ENCODE data around the gene AGA. TPM values are rescaled to one million over a fixed set of nuclear protein-coding genes. Genes with fewer than 3 reads are reported as not detected.

AGA gene
- total and polyA plus RNA-seq, 4 donors: 10.1 to 29.3 (median 19.2) TPM

DNA sequence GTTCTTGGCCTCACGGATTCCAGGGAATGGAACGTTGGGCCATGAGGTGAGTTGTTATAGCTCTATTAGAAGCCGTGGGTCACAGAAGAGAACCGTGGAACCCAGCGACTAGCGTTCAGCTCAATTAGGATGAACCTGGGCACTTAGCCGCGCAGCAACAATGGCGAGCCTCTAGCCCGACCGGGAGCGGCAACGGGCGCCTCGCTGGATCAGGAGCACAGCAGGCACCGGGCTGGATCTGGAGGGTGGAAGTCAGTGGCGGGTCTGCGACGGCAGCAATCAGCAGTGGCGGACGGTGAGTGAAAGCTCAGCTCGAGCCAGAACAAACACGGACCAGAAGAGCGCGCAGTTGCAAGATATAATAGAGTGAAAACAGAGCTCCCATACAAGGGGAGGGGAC lies 34.2 kb downstream of the AGA start:
- no peak for DNase-seq

DNA sequence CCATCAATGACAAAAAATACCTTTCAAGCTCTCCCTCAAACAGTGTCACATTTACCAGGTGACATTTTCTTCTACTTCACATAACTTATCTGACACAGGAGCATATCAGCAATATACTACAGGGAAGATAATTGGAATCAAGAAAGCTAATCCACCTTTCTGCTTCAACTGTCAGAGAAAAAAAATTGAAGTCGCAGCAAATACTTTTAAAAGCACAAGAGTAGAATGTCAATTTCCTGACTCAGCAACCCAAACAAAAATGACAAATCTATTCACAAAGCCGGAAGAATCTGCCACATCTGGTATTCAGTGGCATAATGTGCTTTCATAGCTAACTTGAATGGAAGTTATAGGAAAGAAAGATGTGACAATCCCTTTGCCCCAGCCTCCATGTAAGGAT lies 36.7 kb downstream of the AGA start:
- Histone ChIP-seq H3K4me1 (ENCODE audit: control insufficient read depth in 1 of 2, insufficient read depth in 2 of 2, low read length in 2 of 2) (no peaks in the 10 kb centered on the region), H3K9me3 (ENCODE audit: control insufficient read depth, low read length) (no peaks in the 10 kb centered on the region), H3K4me3 (ENCODE audit: low read length in 2 of 2) (no peak overlapping the region), H3K27me3 (ENCODE audit: control insufficient read depth in 1 of 2, insufficient read depth in 2 of 2, low read length in 1 of 2) (no peaks in the 10 kb centered on the region), H3K36me3 (ENCODE audit: control insufficient read depth in 1 of 2, insufficient read depth in 2 of 2, low read length in 1 of 2) (no peaks in the 10 kb centered on the region), H3K27ac (ENCODE audit: low read depth in 1 of 2, low read length in 2 of 2) (no peak overlapping the region)
- no peak for ATAC-seq (ENCODE audit: low FRiP score)
- no peak for DNase-seq
- intact Hi-C loops (cut with DNase I): no loop called here
- WGBS, 2 donors: 43 to 63% methylated on average over 2 of the region's 2 CpGs

More for the DNA sequence above, 34.2 kb downstream of the AGA start:
- WGBS, 2 donors: 92 to 95% methylated on average over 25 of the region's 25 CpGs
- intact Hi-C loops (cut with DNase I): no loop called here
- H3K36me3 ChIP-seq (ENCODE audit: control insufficient read depth in 1 of 2, insufficient read depth in 2 of 2, low read length in 1 of 2): no peaks in the 10 kb centered on the region
- H3K27ac ChIP-seq (ENCODE audit: low read depth in 1 of 2, low read length in 2 of 2): no peak overlapping the region
- no peaks in the 10 kb centered on the region for H3K4me1 ChIP-seq (ENCODE audit: control insufficient read depth in 1 of 2, insufficient read depth in 2 of 2, low read length in 2 of 2)
- no peak overlapping the region for H3K4me3 ChIP-seq (ENCODE audit: low read length in 2 of 2)
- H3K27me3 ChIP-seq (ENCODE audit: control insufficient read depth in 1 of 2, insufficient read depth in 2 of 2, low read length in 1 of 2): no peaks in the 10 kb centered on the region
- no peak for ATAC-seq (ENCODE audit: low FRiP score)
- no peaks in the 10 kb centered on the region for H3K9me3 ChIP-seq (ENCODE audit: control insufficient read depth, low read length)

GRCh38 chr4:177404986-177405385 lies 37.3 kb downstream of the AGA start:
- Histone ChIP-seq H3K36me3 (ENCODE audit: control insufficient read depth in 1 of 2, insufficient read depth in 2 of 2, low read length in 1 of 2) (no peaks in the 10 kb centered on the region), H3K4me3 (ENCODE audit: low read length in 2 of 2) (no peak overlapping the region), H3K9me3 (ENCODE audit: control insufficient read depth, low read length) (no peaks in the 10 kb centered on the region), H3K27me3 (ENCODE audit: control insufficient read depth in 1 of 2, insufficient read depth in 2 of 2, low read length in 1 of 2) (no peaks in the 10 kb centered on the region), H3K27ac (ENCODE audit: low read depth in 1 of 2, low read length in 2 of 2) (no peak overlapping the region), H3K4me1 (ENCODE audit: control insufficient read depth in 1 of 2, insufficient read depth in 2 of 2, low read length in 2 of 2) (no peaks in the 10 kb centered on the region)
- ATAC-seq (ENCODE audit: low FRiP score): no peak
- 83 to 86% methylated on average over 4 of the region's 4 CpGs for WGBS, 2 donors
- intact Hi-C loops (cut with DNase I): no loop called here
- no peak for DNase-seq

DNA sequence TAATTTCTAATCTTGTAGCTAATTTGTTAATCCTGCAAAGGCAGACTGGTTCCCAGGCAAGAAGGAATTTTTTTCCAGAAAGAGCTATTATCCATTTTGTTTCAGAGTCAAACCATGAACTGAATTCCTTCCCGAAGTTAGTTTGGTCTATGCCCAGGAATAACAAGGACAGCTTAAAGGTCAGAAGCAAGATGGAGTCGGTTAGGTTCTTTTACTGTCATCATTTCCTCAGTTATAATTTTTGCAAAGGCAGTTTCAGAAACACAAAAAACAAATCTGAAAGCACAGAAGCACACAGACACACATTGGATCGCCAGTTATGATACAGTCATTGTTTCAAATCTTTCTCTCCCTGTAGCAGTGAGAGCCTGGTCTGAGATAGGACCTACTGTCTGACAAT lies 37.9 kb downstream of the AGA start:
- Histone ChIP-seq H3K36me3 (ENCODE audit: control insufficient read depth in 1 of 2, insufficient read depth in 2 of 2, low read length in 1 of 2) (no peaks in the 10 kb centered on the region), H3K27ac (ENCODE audit: low read depth in 1 of 2, low read length in 2 of 2) (no peak overlapping the region), H3K4me1 (ENCODE audit: control insufficient read depth in 1 of 2, insufficient read depth in 2 of 2, low read length in 2 of 2) (no peaks in the 10 kb centered on the region), H3K4me3 (ENCODE audit: low read length in 2 of 2) (no peak overlapping the region), H3K9me3 (ENCODE audit: control insufficient read depth, low read length) (no peaks in the 10 kb centered on the region), H3K27me3 (ENCODE audit: control insufficient read depth in 1 of 2, insufficient read depth in 2 of 2, low read length in 1 of 2) (no peaks in the 10 kb centered on the region)
- no peak for DNase-seq
- 27 to 35% methylated on average over 3 of the region's 3 CpGs for WGBS, 2 donors
- intact Hi-C loops (cut with DNase I): no loop called here
- ATAC-seq (ENCODE audit: low FRiP score): no peak

DNA sequence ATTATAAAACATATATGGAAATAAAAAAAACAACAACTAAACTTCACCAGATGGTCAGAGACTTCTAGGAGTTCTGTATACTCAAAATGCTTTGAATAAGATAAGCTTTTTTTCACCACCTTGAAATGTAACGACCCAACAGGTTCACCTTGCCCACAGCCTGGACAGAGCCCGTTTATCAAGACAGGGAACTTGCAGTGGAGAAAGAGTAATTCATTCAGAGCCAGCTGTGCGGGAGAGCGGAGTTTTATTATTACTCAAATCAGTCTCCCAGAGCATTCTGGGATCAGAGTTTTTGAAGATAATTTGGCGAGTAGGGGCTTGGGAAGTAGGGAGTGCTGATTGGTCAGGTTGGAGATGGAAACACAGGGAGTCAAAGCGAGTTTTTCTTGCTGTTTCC lies 38.5 kb downstream of the AGA start:
- H3K4me3 ChIP-seq (ENCODE audit: low read length in 2 of 2): no peak overlapping the region
- H3K9me3 ChIP-seq (ENCODE audit: control insufficient read depth, low read length): no peaks in the 10 kb centered on the region
- intact Hi-C loops (cut with DNase I): no loop called here
- WGBS, 2 donors: 66 to 68% methylated on average over 6 of the region's 6 CpGs
- H3K27ac ChIP-seq (ENCODE audit: low read depth in 1 of 2, low read length in 2 of 2): no peak overlapping the region
- no peaks in the 10 kb centered on the region for H3K36me3 ChIP-seq (ENCODE audit: control insufficient read depth in 1 of 2, insufficient read depth in 2 of 2, low read length in 1 of 2)
- ATAC-seq (ENCODE audit: low FRiP score) (no peak), DNase-seq (no peak)
- H3K4me1 ChIP-seq (ENCODE audit: control insufficient read depth in 1 of 2, insufficient read depth in 2 of 2, low read length in 2 of 2): no peaks in the 10 kb centered on the region
- H3K27me3 ChIP-seq (ENCODE audit: control insufficient read depth in 1 of 2, insufficient read depth in 2 of 2, low read length in 1 of 2): no peaks in the 10 kb centered on the region

GRCh38 chr4:177401658-177402273 lies 40.5 kb downstream of the AGA start:
- Histone ChIP-seq H3K4me1 (ENCODE audit: control insufficient read depth in 1 of 2, insufficient read depth in 2 of 2, low read length in 2 of 2) (no peaks in the 10 kb centered on the region), H3K27me3 (ENCODE audit: control insufficient read depth in 1 of 2, insufficient read depth in 2 of 2, low read length in 1 of 2) (no peaks in the 10 kb centered on the region), H3K36me3 (ENCODE audit: control insufficient read depth in 1 of 2, insufficient read depth in 2 of 2, low read length in 1 of 2) (no peaks in the 10 kb centered on the region), H3K4me3 (ENCODE audit: low read length in 2 of 2) (no peak overlapping the region), H3K9me3 (ENCODE audit: control insufficient read depth, low read length) (no peaks in the 10 kb centered on the region), H3K27ac (ENCODE audit: low read depth in 1 of 2, low read length in 2 of 2) (no peak overlapping the region)
- ATAC-seq (ENCODE audit: low FRiP score) (no peak), DNase-seq (no peak)
- intact Hi-C loops (cut with DNase I): no loop called here
- 87 to 88% methylated on average over 5 of the region's 5 CpGs for WGBS, 2 donors

- H3K4me3 ChIP-seq (ENCODE audit: low read length in 2 of 2): no peak overlapping the region
- H3K27ac ChIP-seq (ENCODE audit: low read depth in 1 of 2, low read length in 2 of 2): no peak overlapping the region
- H3K9me3 ChIP-seq (ENCODE audit: control insufficient read depth, low read length): no peaks in the 10 kb centered on the region
- intact Hi-C loops (cut with DNase I): no loop called here
- DNase-seq (no peak), ATAC-seq (ENCODE audit: low FRiP score) (no peak)
- no peaks in the 10 kb centered on the region for H3K4me1 ChIP-seq (ENCODE audit: control insufficient read depth in 1 of 2, insufficient read depth in 2 of 2, low read length in 2 of 2)
- H3K27me3 ChIP-seq (ENCODE audit: control insufficient read depth in 1 of 2, insufficient read depth in 2 of 2, low read length in 1 of 2): no peaks in the 10 kb centered on the region
- no peaks in the 10 kb centered on the region for H3K36me3 ChIP-seq (ENCODE audit: control insufficient read depth in 1 of 2, insufficient read depth in 2 of 2, low read length in 1 of 2)
- WGBS, 2 donors: 71 to 78% methylated on average over 2 of the region's 2 CpGs
Observed at GRCh38 chr4:177400030-177400429, 42.2 kb downstream of the AGA start.

GRCh38 chr4:177396352-177396751 lies 45.9 kb downstream of the AGA start:
- DNase-seq: no peak
- H3K27me3 ChIP-seq (ENCODE audit: control insufficient read depth in 1 of 2, insufficient read depth in 2 of 2, low read length in 1 of 2): no peaks in the 10 kb centered on the region
- WGBS, 2 donors: 88 to 89% methylated on average over 2 of the region's 2 CpGs
- no peaks in the 10 kb centered on the region for H3K36me3 ChIP-seq (ENCODE audit: control insufficient read depth in 1 of 2, insufficient read depth in 2 of 2, low read length in 1 of 2)
- H3K4me1 ChIP-seq (ENCODE audit: control insufficient read depth in 1 of 2, insufficient read depth in 2 of 2, low read length in 2 of 2): no peaks in the 10 kb centered on the region
- H3K9me3 ChIP-seq (ENCODE audit: control insufficient read depth, low read length): no peaks in the 10 kb centered on the region
- H3K4me3 ChIP-seq (ENCODE audit: low read length in 2 of 2): no peak overlapping the region
- no peak overlapping the region for H3K27ac ChIP-seq (ENCODE audit: low read depth in 1 of 2, low read length in 2 of 2)
- ATAC-seq (ENCODE audit: low FRiP score): no peak
- intact Hi-C loops (cut with DNase I): no loop called here

- H3K27ac ChIP-seq (ENCODE audit: low read depth in 1 of 2, low read length in 2 of 2): no peak overlapping the region
- no peaks in the 10 kb centered on the region for H3K27me3 ChIP-seq (ENCODE audit: control insufficient read depth in 1 of 2, insufficient read depth in 2 of 2, low read length in 1 of 2)
- intact Hi-C loops (cut with DNase I): no loop called here
- H3K9me3 ChIP-seq (ENCODE audit: control insufficient read depth, low read length): no peaks in the 10 kb centered on the region
- ATAC-seq (ENCODE audit: low FRiP score) (no peak), DNase-seq (no peak)
- no peaks in the 10 kb centered on the region for H3K4me1 ChIP-seq (ENCODE audit: control insufficient read depth in 1 of 2, insufficient read depth in 2 of 2, low read length in 2 of 2)
- no peaks in the 10 kb centered on the region for H3K36me3 ChIP-seq (ENCODE audit: control insufficient read depth in 1 of 2, insufficient read depth in 2 of 2, low read length in 1 of 2)
- WGBS, 2 donors: 67 to 76% methylated on average over 8 of the region's 8 CpGs
- H3K4me3 ChIP-seq (ENCODE audit: low read length in 2 of 2): no peak overlapping the region
Observed at GRCh38 chr4:177393236-177393635, 49.0 kb downstream of the AGA start.
